ENCODE measurements around the gene TBC1D9B.

TBC1D9B gene

DNA sequence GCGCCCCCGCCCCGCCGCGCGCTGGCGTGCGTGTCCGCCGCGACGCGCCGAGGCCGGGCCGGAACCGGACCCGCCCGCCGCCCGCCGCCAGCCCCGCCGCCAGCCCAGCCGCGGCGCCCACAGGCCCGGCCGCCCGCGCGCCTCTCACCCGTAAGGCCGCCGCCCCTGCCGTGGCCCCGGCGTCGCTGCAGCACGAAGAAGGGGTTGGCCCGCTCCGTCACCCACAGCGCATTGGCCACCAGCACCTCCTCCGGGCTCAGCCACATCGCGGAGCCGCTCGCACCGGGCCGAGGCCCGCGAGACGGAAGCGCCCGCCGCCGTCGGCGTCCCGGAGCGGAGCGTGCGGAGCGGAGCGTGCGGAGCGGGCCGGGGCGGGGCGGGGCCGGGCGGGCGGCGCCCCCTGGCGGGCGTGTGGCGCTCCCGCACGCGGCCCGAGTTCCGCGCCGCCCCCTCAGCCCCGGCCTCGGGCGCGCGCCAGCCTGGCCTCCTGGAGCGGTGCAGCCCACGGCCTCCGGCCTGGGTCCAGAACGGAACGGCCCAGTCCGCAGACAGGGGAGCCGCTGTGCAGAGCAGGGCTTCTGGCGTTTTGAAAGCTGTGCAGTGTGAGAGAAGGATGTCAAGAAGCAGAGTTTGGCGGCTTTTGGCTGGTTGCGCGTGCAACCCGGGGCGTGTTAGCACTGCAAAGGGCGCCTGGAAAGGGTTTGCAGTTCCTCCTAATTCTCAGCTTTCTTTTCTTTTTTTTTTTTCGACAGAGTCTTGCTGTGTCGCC is at the start of gene TBC1D9B:
Gene TBC1D9B (minus strand): TSS at position 342 of the 769 bp plus-strand sequence. CDS start 76 bp downstream, at position 266.
- no peak for DNase-seq

DNA sequence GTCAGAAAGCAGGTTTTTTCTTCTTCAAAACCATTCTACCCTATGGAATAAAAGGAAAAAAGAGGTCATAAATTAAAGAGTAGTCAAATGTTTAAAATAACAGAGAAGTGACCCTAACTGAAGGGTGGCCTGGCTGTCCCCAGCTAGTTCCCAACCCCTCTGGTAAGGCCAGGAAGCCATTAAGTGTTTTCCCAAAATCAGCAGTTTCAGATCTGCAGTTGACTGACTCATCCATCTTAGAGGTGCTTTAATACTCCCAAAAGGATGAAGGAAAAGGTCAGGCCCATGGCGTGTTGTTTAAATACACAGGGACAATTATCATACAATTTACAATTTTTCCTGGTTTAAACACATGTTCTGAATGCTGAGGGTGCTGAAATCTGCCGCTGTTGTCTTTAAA is 47.9 kb upstream of the TBC1D9B start:
- DNase-seq, result no peak

DNA sequence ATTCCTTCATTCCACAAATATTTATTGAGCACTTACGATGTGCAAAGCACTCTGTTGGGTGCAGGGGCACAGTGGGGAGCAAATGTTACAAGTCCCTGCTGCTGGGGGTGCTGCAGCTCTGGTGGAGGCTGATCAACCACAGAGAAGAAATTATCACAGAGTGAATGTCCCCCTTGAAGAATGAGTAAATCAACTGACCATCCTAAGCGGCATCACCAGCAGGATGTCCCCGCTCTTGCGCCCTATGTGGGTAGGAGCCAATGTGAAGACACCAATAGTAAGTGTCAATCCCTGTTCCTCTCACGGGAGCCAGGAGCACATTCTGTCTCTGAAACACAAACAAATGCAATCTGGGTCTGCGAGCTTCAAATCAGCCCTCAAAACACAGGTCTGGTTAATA is 47.4 kb upstream of the TBC1D9B start:
- no peak for DNase-seq

DNA sequence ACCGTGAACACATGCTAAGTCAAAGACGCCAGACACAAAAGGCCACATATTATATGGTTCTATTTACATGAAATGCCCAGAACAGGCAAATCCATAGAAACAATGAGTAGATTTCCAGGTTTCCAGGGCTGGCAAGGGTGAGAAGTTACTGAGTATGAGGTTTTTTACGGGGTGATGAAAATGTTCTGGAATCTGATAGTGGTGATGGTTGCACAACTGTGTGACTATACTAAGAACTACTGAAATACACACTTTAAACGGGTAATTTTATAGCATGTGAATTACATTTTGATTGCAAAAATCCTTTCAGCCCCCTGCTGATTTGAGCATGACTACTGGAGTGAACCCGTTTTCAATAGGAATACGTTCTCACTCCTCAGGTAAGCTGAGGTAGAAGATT is 46.7 kb upstream of the TBC1D9B start:
- no peak for DNase-seq

DNA sequence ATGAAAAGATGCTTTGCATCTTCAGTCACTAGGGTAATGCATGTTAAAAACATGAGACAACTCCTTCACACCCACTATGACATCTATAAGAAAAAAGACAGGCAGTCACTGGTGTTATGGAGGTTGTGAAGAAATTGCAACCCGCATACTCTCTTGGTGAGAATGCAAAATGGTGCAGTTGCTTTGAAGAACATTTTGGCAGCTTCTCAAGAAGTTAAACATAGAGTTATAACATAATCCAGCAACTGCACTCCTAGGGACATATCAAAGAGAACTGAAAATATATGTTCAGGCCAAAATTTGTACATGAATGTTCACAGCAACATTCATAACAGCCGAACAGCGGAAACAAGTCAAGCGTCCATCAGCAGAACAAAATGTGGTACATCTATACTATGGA is 46.3 kb upstream of the TBC1D9B start:
- no peak for DNase-seq

DNA sequence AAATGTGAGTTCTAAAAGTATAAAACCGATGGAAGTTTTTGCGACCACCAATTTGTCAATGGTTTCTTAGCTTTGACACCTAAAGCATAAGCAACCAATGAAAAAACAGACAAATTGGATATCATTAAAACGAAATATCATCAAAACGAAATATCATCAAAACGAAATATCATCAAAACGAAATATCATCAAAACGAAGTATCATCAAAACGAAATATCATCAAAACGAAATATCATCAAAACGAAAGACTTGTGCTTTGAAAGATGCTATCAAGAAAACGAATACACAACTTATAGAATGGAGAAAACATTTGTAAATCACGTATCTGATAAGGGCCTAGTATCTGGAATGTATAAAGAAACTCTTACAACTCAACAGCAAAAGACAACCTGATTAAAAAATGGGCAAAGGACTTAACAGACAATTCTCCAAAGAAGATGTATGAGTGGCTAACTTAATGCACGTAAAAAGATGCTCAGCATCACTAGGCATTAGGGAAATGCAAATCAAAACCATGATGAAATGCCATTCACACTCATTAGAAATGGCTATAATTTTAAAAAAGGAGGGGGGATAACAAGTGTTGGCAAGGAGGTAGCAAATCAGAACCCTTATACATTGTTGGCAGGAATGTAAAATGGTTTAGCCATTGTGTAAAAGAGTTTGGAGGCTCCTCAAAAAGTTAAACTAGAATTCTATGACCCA is 29.4 kb upstream of the TBC1D9B start:
- DNase-seq, result no peak

DNA sequence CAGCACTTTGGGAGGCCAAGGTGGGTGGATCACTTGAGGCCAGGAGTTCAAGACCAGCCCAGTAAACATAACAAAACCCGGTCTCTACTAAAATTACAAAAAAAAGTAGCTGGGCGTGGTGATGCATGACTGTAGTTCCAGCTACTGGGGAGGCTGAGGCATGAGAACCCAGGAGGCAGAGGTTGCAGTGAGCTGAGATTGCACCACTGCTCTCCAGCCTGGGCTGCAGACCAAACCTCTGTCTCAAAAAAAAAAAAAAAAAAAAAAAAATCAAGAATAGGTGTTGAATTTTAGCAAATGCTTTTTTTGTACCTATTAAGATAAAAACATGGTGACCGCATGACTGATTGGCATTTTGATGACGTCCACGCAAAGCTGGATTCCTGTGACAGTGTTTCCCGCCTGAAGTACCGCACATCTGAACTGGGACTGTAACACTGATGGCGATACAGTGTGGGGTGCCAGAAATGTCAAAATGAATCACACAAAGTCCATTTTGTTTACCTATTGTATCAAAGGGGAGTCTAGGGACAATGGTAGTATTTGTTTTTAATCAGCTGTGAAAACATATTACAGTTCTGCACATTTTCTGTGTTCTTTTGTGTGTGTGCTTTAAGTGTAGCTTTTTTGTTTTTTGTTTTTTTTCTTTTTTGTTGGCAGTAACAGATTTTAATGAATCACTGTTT is 23.2 kb upstream of the TBC1D9B start:
- DNase-seq, result no peak

DNA sequence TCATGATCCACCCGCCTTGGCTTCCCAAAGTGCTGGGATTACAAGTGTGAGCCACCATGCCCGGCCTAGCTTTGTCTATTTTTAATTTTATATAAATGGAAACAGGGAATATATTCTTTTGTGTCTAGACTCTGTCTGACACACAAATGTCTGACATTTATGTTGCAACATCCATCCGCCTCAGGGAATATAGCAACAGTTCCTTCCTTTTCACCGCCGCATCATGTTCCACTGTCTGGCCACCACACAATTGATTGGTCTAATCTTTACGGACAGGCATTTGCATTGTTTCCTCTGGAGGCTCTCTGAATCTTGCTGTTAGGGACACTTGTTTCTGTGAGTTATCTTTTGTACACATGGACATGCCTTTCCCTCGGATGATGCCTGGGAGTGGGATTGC is 20.1 kb upstream of the TBC1D9B start:
- DNase-seq, result no peak

DNA sequence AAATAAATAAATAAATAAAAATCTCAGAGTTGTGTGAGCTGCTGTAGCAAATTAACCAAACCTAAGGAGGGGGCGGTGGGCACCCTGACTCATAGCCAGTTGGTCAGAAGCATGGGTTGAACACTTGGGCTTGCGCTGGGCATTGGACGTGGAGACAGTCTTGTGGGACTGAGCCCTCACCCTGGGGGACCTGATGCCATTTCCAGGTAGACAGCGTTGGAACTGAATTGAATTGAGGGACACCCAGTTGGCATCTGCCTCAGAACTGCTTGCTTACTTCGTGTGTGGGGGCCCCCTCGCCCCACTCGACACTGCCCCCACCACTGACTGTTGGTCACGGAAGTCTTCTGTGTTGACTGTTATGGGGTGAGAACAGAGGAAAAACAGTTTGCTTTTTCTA is 19.0 kb upstream of the TBC1D9B start:
- DNase-seq, result no peak

DNA sequence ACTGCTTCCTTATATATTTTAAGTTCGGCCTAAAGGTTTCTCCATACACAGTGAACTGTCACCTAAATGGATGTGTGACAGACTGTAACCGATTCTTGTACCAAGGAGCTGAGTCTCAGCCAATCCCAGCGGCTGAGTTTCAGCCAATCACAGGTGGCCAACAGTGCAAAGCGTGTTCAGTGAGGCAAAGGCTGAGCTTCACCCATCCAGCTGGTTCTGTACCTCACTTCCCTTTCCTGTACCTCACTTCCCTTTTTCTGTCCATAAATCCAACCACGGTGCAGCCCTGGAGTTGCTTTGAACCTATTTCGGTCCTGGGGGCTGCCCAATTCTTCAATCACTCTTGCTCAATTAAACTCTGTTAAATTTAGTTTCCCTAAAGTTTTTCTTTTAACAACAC is 15.7 kb upstream of the TBC1D9B start:
- DNase-seq, result no peak

DNA sequence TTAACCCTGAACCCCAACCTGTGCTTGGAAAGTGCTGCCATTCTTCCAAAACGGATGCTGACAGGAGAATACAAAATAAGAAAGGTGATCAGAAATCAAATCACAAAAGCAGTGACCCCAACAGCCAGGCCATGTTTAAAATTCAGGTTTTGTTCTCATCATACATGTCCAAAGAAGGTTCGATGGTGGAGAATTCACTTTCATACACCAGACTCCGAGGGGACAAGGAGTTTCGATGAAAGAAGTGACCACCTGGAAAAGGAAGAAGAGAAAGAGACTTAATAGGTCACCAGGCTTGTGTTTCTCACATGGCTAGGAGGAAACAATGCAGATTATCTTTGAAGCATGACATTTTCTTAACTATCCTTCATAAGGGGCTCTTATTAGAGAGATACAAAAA is 12.5 kb upstream of the TBC1D9B start:
- DNase-seq, result no peak

DNA sequence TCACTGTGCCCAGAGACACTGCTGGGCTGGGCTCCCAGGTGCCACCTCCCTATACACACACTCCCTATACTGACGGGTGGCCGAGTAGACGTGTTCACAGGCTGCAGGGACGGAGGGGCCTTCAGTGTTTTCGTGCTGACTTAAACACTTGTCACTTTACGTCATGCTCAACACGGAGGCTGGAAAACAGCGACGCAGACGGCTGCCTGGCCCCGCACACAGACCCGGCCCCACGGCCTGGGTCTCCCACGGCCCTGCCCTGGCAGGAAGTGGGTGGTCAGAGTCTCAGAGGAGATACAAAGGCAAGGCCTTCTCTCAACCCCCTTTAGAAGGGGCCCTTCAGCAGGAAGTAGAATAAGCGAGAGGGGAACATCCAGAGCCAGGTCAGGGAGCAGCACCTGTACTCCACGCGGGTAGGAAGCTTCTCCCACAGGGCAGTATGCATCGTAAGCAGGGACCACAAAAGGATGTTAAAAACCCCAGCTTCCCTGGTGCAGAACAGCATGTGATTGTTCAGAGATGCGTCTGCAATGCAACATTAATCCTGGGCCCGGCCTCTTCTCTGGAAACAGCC is 11.9 kb upstream of the TBC1D9B start:
- no peak for DNase-seq

DNA sequence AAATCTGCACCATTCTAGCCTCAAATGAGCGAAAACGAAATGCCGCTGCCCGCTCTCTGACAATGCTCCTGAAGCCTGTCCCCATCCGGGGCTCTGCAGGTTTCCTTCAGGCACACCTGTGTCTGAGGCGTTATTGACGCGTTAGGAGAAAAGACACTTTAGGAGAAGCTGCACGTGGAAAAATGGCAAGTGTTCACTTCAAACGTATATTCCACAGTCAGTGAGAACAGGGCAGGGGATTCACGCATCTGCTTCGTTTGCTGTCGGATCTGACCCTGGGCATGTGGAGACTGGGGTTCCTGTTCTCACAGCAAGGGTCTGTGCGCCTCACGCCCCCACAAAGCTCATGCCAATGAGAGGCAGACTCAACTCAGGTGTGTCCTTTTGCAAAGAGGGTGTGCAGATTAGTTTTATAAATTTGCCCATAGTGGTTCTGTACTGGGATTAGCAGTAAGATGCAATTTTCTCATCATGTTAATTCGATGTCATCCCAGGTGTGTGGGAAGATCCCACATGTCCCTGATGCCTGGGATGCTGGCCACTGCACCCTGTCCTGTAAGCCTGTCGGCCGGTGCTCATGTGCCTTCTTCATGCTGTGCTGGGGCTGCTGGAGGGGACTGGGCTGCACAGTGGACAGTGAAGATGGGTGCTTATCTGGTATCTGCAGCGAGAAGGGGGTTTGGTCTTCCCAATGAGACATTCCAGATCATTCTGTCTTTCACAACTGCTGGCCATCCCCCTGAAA is 11.2 kb upstream of the TBC1D9B start:
- DNase-seq, result no peak

DNA sequence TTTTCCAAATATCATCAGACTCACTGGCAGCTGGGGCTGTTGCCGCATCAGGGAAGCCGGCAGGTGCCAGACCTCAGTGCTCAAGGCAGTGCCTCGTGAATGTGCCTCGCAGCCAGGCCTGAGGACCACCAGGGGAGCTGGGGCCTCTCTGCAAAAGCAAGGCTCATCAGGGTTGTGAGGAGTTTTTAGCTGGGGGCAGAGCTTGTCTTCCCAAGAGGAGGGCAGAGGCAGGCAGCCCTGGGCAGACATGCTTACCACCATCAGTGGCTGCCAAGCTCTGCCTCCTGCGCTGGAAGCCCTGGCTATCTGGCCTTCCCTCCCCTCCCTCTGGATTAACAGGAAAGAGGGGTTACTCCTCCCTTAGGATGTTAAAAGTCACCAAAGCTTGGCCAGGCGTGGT is 8.8 kb upstream of the TBC1D9B start:
- DNase-seq, result no peak

DNA sequence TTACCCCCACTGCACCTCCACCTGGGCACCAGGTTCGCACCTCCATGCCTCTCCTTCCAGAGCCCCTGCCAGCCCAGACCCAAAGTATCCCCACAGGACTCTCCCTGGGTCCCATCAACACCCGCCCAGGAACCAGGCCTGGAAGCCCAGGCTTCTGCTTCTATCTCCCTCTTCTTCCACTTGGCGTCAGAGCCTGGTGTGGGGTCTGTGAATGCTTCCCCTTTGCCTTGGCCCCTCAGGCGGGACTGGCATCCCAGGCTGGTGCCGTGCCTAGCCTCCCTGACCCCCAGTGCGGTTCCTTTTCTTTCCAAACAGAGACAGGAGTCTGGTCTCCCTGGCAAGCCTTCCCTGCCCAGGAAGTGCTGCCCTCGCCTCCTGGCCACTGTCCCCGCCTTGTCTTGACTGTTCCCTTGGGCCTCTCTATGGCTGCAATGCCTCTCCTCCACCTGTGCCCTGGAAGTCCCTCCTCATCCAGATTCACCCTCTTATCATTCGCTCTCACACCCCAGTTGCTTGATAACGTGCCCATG is 7.8 kb upstream of the TBC1D9B start:
- no peak for DNase-seq

DNA sequence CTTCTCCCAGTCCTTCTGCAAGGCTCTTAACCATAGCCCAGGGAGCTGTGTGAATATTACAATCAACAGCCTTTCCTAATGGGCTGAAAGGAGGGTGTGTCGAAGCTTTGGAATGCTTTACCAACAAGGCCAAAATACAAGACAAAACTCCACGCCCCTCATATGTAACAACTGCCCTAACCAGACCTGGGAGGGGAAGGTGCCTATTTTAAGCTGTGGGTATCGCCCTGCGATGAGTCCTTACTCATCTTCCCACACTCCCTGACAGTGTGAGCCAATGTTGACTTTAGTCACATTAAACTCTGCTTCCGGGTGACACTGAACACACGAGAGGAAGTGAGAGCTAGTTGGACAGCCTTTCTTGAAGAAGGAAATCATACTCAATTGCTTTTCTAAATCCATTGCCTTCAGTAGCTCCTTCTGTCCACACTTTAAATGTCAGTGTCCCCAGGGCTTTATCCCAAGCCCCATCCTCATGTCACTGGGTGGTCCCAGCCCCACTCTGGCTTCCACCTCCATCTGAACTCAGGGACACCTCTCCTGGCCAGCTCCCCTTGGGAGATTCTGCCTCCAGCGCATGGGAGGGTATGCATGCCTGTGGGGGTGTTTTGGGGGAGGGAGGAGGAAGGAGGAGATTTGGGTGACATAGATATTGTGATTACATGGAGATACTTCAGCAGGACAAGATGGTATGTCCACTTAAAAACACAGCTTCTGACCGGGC is 6.5 kb upstream of the TBC1D9B start:
- no peak for DNase-seq

DNA sequence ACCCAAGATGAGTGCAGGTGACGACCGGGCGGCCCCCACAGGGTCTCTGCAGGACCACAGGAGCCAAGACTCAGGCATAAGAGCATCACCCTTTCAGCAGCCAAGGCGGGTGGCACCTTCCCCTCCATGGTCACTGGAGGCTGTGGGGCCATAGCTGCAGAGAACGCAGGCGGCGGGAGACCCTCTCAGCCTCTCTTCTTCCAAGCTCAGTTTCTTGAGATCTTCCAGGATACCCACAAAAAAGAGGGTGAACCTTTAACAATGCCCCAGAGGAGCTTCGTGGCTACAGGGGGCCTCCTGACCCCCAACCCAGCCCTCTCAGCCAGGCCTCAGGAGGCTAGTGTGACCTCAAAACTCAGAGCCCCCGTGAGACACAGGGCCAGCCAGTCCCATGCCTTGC is 5.8 kb upstream of the TBC1D9B start:
- DNase-seq, result no peak

DNA sequence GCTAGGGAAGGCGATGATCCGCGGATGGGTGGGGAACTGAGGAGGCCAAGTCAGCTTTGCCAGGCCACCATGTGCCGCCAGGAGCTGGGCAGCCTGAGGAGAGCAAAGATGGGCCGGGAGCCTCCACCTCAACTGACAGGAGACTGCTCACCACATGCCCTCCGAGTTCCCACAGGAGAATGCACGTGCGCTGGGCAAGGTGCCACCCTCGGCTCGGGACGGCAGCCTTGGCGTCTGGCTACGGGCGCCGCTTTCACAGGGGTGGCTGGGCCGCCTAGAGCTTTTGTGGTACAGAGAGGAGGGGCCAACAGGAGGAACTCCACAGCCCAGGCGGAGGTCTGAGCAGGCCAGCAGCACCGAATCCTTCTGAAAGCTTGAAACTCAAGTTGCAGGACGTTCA is 5.3 kb upstream of the TBC1D9B start:
- DNase-seq, result no peak

DNA sequence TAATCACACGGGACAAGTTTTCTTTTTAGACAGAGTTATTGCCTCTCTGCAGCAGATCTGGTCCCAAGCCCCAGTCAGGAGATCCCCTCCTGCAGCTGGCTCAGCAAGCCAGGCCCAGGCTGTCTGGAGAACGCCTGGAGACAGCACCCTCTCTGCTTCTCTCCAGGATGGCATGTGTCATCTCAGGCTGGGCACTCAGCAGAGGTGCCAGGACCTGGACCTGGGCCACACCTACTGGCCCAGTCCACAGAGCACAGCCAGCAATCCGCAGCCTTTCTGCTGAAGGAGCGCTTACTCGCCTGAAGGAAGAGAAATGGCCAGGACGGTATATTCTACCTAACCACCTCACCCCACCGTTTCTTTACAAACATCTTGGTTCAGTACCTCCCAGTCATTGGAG is 4.7 kb upstream of the TBC1D9B start:
- no peak for DNase-seq

DNA sequence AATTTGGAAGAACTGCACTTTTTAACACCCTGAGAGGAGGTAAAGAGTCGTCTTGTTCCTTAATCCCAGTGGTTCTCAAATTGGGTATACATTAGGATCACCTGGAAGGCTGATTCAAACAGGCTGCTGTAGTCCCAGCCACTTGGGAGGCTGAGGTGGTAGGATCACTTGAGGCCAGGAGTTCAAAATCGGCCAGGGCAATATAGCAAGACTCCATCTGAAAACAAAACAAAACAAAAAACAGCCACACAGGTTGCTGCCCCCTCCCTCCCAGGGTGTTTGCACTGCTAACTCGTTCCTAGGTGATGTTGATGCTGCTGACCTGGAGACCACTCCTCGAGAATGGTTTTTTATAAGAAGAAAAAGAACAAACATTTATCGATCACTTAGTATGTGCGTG is 1.5 kb upstream of the TBC1D9B start:
- no peak for DNase-seq

DNA sequence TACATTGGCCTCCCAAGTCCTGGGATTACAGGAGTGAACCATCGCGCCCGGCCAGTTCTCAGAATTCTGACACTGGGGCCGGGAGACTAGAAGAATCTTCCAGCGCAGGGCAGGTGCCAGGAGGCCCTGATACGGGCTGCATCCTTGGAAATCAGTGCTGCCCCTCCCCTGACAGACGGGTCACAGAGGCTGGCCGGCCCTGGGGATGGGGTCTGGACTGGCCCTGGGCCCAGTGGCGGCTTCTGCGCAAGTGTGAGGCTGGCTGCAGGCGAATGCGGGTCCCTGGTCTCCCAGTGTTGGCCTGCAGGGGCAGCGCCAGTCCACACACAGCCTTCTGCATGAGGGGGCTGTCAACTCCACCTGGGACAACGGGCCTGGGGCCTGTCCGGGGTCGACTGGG is 831 bp upstream of the TBC1D9B start:
- no peak for DNase-seq
